Neural cell (in vitro differentiated cells): ENCODE measurements around the gene KLHL6.

ENCODE experiments used
- CTCF ChIP-seq: fragments of 450-650 bp; IDR thresholded peaks from 2 replicates; pipeline ENCODE4 v1.5.1; 2014; ENCODE audit warnings: antibody characterized with exemption, mild to moderate bottlenecking, moderate library complexity; ENCODE audit not compliant: poor library complexity, severe bottlenecking
- EP300 ChIP-seq: fragments of 450-650 bp; conservative IDR thresholded peaks from 2 replicates; pipeline ENCODE4 v1.6.1; 2014; ENCODE audit warnings: antibody characterized with exemption, mild to moderate bottlenecking, moderate library complexity; ENCODE audit not compliant: poor library complexity, severe bottlenecking
- EZH2 ChIP-seq: fragments of 200-600, 300-800 bp; shearing (Covaris generic), sonication (generic); IDR thresholded peaks from 2 replicates; pipeline ENCODE4 v1.6.1; 2014; ENCODE audit warnings: antibody characterized with exemption, low read length, borderline replicate concordance, mild to moderate bottlenecking; ENCODE audit not compliant: insufficient read depth, poor library complexity, severe bottlenecking
- POLR2AphosphoS5 ChIP-seq: IDR thresholded peaks from 2 replicates; pipeline ENCODE4 v1.6.1; 2012
- RAD21 ChIP-seq: fragments of 450-650 bp; conservative IDR thresholded peaks from 2 replicates; pipeline ENCODE4 v1.6.1; 2014; ENCODE audit warnings: antibody characterized with exemption, mild to moderate bottlenecking, moderate library complexity
- REST ChIP-seq: IDR thresholded peaks from 2 replicates; pipeline ENCODE4 v1.6.1; 2012; ENCODE audit warnings: borderline replicate concordance
- TAF1 ChIP-seq: IDR thresholded peaks from 2 replicates; pipeline ENCODE4 v1.6.1; 2012; ENCODE audit warnings: low read depth

GRCh38 chr3:183490653-183491052 lies 64.9 kb downstream of the KLHL6 start:
- TF ChIP-seq CTCF (no peak), EZH2 (no peak), EP300 (no peak), POLR2AphosphoS5 (no peak), TAF1 (no peak), RAD21 (no peak), REST (no peak)
